ENCODE results near the gene CDC42EP5. TPM values are rescaled to one million over a fixed set of nuclear protein-coding genes. Genes with fewer than 3 reads are reported as not detected.
"Not testable (repeated sequence)": the region's sequence is repeated elsewhere in the genome, so short reads cannot be mapped to it uniquely, and the experiment has no call there.

The CDC42EP5 gene
- total RNA-seq, 2 donors from 2014 or later, result not detected

DNA sequence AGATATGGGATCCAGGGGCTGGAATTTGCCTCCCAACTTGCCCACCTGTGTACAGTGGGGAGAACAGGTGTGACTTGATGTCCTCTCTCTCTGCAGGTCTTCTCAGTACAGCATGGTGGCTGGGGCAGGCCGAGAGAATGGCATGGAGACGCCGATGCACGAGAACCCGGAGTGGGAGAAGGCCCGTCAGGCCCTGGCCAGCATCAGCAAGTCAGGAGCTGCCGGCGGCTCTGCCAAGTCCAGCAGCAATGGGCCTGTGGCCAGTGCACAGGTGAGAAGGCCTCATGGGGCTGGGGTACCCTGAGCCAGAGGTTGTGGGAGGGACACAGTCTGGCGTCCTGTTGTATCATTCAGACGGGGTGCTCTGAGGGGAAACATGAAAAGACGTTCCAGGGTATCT lies 21.1 kb downstream of the CDC42EP5 start:
- H3K27me3 Mint-ChIP-seq, result no peaks in the 10 kb centered on the region
- peak overlapping the region; percentile 99 for H3K4me3 Mint-ChIP-seq
- ATAC-seq (replicated peaks), result no peak
- H3K4me1 Mint-ChIP-seq, result peaks cover 26% of the 10 kb centered on the region
- peaks cover 94% of the 10 kb centered on the region for H3K36me3 Mint-ChIP-seq (ENCODE audit: low read depth)
- H3K27ac Mint-ChIP-seq, result peak overlapping the region; percentile 99
- H3K9me3 Mint-ChIP-seq, result no peaks in the 10 kb centered on the region

DNA sequence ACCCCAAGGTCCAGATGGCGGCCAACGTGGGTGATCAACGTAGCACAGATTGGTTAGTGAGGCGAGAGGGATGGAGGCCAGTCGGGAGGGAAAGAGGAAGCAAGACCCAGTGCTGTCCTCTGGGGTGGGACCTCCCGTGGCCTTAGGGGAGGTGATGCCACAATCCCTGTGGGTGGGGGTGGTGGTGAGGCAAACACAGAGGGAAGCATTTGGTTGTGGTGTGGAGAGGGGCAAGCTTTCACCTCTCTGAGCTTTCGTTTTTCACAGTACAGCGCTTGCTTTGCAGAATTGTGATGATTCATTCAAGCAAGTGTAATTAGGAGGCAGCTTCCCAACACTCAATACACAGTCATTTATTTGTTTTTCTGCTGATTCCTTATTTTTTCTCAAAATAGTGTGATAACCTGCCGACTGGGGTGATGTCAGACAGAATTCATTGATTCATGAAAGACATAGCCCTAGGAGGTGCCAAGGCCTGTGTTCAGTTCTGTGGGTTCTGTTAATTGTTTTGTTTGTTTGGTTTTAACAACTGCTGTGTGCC lies 21.7 kb downstream of the CDC42EP5 start:
- H3K4me3 Mint-ChIP-seq, result peak overlapping the region; percentile 99
- H3K9me3 Mint-ChIP-seq, result no peaks in the 10 kb centered on the region
- no peaks in the 10 kb centered on the region for H3K27me3 Mint-ChIP-seq
- peak overlapping the region; percentile 99 for H3K27ac Mint-ChIP-seq
- H3K4me1 Mint-ChIP-seq, result peaks cover 26% of the 10 kb centered on the region
- ATAC-seq (replicated peaks), result no peak
- peaks cover 91% of the 10 kb centered on the region for H3K36me3 Mint-ChIP-seq (ENCODE audit: low read depth)

GRCh38 chr19:54449701-54450069 lies 23.4 kb downstream of the CDC42EP5 start:
- no peaks in the 10 kb centered on the region for H3K27me3 Mint-ChIP-seq
- ATAC-seq (replicated peaks), result no peak
- H3K27ac Mint-ChIP-seq, result peak overlapping the region; percentile 99
- H3K4me3 Mint-ChIP-seq, result peak overlapping the region; percentile 99
- H3K4me1 Mint-ChIP-seq, result peaks cover 26% of the 10 kb centered on the region
- no peaks in the 10 kb centered on the region for H3K9me3 Mint-ChIP-seq
- H3K36me3 Mint-ChIP-seq (ENCODE audit: low read depth), result peaks cover 87% of the 10 kb centered on the region

DNA sequence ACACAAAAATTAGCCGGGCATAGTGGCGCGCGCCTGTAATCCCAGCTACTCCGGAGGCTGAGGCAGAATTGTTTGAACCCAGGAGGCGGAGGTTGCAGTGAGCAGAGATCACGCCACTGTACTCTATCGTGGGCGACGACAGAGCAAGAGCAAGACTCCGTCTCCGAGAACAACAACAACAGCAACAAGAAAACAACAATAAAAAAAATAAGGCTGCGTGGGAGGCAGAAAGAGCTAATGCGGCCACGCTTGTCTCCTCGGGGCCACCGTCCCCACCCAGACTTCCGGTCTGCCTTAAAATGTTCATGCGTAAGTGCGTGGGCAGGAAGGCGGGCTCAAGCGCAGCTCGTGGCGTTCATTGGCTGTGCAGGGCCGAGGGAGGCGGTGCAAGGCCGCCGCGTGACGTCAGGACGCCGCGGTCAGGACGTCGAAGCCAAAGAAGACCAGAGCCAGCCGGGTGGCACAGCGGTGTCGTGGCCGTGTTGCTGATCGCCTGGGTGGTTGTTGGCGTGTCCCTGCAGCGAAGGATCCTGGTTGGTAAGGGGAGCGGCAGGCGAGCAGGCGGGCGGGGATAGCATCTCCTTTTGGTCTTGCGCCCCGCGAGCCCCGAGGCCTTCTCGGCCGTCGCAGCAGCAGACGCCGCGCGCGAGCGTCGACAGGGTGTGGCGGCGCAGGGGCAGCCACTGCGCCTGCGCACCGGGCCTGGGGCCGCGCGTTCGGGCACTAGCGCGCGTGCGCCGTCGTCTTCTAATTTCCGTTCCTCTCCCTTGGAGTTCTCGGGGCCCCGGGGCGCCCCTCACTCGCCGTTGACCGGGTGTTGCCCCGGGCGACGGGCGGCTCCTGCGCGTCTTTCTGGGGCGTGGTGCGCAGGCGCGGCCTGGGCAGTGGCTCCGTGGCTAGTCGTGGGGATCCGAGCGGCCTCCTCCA lies 24.1 kb downstream of the CDC42EP5 start, which contains the start of gene LENG8:
TSS of gene LENG8 (plus strand) at position 426 of the 927 bp plus-strand sequence. CDS start 2,146 bp downstream, outside the sequence.
- Mint-ChIP-seq H3K36me3 (ENCODE audit: low read depth) (peaks cover 90% of the 10 kb centered on the region), H3K9me3 (no peaks in the 10 kb centered on the region), H3K4me3 (peak within 1 kb of the TSS; percentile 99), H3K27me3 (no peaks in the 10 kb centered on the region), H3K4me1 (peaks cover 26% of the 10 kb centered on the region), H3K27ac (peak within 1 kb of the TSS; percentile 99)
- peak; percentile 93 for ATAC-seq (replicated peaks)

DNA sequence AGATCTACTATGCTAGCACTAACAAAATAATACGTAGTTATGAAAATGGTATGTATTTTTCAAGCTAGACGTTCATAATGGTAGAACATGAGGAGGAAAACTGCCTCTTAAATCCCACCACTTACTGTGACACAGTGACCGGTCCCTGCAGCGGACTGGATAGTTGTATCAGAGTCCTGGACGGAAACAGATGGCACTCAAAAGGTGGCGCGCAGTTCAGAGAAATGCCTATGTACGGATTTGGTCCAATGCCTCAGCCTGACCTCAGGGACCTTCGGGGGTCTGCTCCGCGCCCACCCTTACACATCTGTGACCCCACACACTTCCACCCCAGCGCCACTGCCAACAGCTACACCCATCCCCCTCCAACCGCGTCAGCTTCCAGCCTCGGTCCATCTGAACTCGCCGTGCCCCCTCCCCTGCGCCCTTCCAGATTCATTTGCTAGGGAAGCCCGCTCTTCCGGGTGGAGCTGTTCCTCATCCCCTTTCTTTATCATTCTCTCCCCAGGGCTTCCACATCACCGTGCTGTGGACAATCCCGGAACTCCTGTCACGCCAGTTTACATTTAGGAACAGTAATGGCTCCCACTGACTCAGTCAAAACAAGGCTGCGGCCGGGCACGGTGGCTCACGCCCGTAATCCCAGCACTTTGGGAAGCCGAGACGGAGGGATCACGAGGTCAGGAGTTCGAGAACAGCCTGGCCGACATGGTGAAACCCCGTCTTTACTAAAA lies 24.9 kb downstream of the CDC42EP5 start:
- Mint-ChIP-seq H3K9me3 (no peaks in the 10 kb centered on the region), H3K4me1 (peaks cover 24% of the 10 kb centered on the region), H3K36me3 (ENCODE audit: low read depth) (peaks cover 87% of the 10 kb centered on the region), H3K4me3 (peak overlapping the region; percentile 99), H3K27me3 (no peaks in the 10 kb centered on the region), H3K27ac (peak overlapping the region; percentile 99)
- ATAC-seq (replicated peaks), result peak; percentile 44

GRCh38 chr19:54446349-54446748 lies 26.7 kb downstream of the CDC42EP5 start:
- H3K4me1 Mint-ChIP-seq, result peaks cover 20% of the 10 kb centered on the region
- H3K27ac Mint-ChIP-seq; H3K27me3 Mint-ChIP-seq; H3K4me3 Mint-ChIP-seq; H3K9me3 Mint-ChIP-seq; ATAC-seq (replicated peaks): not testable (repeated sequence)
- H3K36me3 Mint-ChIP-seq (ENCODE audit: low read depth), result peaks cover 83% of the 10 kb centered on the region

DNA sequence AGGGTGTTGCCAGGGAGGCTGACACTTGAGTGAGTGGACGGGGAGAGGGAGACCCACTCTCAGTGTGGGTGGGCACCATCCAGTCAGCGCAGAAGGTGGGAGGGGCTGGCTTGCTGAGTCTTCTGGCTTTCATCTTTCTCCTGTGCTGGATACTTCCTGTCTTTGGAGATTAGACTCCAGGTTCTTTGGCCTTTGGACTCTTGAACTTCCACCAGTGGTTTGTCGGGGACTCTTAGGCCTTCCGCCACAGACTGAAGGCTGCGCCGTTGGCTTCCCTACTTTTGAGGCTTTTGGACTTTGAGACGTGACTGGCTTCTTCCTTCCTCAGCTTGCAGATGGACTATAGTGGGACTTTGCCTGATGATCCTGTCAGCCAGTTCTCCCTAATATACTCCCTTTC lies 28.4 kb downstream of the CDC42EP5 start:
- no peaks in the 10 kb centered on the region for H3K27me3 Mint-ChIP-seq
- no peaks in the 10 kb centered on the region for H3K9me3 Mint-ChIP-seq
- H3K4me3 Mint-ChIP-seq, result no peak overlapping the region
- H3K27ac Mint-ChIP-seq, result no peak overlapping the region
- peaks cover 7% of the 10 kb centered on the region for H3K4me1 Mint-ChIP-seq
- no peak for ATAC-seq (replicated peaks)
- H3K36me3 Mint-ChIP-seq (ENCODE audit: low read depth), result peaks cover 67% of the 10 kb centered on the region

DNA sequence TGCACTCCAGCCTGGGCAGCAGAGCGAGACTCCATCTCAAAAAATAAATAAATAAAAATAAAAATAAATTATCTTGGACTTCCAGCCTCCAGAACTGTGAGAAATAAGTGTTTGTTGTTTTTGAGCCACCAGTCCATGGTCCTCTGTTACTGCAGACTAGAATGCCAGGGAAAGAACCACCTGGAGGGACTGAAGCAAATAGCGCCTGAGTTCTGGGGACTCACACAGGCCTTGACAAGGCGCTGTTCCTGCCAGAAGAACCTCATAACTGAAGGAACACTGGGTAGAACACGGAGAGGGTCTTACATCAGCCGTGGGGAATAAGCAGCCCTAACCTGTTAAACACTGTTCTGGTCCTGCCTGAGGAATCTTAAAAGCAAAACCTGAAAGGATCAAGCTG lies 32.5 kb downstream of the CDC42EP5 start:
- Mint-ChIP-seq H3K27me3 (no peaks in the 10 kb centered on the region), H3K27ac (no peak overlapping the region), H3K4me3 (no peak overlapping the region), H3K9me3 (no peaks in the 10 kb centered on the region), H3K4me1 (peaks cover 9% of the 10 kb centered on the region), H3K36me3 (ENCODE audit: low read depth) (peaks cover 36% of the 10 kb centered on the region)
- no peak for ATAC-seq (replicated peaks)

DNA sequence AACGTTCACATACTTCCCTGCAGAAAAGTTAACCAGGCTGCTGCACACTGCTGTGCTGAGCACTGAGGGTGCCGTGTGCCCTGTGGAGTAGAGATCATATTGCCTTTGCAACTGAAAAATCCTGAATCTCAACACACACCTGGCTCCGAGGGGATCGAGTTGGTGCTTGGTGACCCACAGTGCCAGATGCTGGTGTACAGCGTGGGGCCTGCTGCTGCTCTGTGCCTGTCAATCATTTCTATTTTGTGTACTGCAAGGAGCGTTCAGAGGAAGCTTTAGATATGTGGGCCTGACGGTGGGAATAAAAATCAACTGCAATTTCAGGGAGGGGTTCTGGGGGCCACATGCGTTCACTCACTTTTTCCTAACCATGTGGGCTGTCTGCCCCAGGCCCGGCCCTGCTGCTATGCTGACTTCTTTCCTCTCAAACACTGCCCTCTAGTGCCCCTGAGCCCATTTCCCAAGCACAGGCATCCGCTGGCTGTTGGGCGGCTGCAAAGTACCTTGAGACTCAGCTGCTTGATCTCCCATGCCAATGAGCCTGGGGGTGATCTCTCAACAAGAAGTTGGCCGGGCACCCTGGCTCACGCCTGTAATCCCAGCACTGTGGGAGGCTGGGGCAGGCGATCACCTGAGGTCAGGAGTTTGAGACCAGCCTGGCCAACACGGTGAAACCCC lies 33.8 kb downstream of the CDC42EP5 start:
- Mint-ChIP-seq H3K4me1 (peaks cover 18% of the 10 kb centered on the region), H3K27me3 (no peaks in the 10 kb centered on the region), H3K9me3 (no peaks in the 10 kb centered on the region), H3K27ac (no peak overlapping the region), H3K4me3 (no peak overlapping the region), H3K36me3 (ENCODE audit: low read depth) (peaks cover 23% of the 10 kb centered on the region)
- peak; percentile 29 for ATAC-seq (replicated peaks)

DNA sequence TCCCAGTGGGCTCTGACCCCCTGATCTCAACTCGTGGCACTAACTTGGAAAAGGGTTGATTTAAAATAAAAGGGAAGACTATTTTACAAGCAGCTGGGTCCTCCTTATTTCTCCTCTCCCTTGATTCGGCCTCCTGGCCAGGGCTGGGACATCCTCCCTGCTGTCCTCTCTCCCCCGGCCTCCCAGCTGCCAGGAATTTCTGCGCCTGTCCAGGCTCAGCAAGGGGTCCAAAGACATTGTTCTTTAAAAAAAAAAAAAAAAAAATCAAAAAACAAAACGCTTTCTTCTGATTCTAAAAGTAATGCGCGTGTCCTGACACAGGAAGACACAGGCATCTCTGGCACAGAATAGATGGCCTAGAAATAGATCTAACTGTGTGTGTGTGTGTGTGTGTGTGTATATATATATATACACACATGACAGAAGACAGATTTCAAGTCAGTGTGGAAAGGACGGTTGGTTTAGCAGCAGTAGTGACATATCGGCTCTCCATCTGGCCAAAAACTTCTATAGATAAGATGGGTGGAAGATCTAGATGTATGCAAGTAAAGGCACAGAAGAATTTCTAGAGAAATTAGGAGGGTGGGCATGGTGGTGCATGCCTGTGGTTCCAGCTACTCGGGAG lies 36.4 kb downstream of the CDC42EP5 start:
- H3K27ac Mint-ChIP-seq, result no peak overlapping the region
- H3K36me3 Mint-ChIP-seq (ENCODE audit: low read depth), result peaks cover under 1% of the 10 kb centered on the region
- no peaks in the 10 kb centered on the region for H3K27me3 Mint-ChIP-seq
- no peaks in the 10 kb centered on the region for H3K9me3 Mint-ChIP-seq
- ATAC-seq (replicated peaks), result no peak
- H3K4me1 Mint-ChIP-seq, result peaks cover 18% of the 10 kb centered on the region
- H3K4me3 Mint-ChIP-seq, result no peak overlapping the region

DNA sequence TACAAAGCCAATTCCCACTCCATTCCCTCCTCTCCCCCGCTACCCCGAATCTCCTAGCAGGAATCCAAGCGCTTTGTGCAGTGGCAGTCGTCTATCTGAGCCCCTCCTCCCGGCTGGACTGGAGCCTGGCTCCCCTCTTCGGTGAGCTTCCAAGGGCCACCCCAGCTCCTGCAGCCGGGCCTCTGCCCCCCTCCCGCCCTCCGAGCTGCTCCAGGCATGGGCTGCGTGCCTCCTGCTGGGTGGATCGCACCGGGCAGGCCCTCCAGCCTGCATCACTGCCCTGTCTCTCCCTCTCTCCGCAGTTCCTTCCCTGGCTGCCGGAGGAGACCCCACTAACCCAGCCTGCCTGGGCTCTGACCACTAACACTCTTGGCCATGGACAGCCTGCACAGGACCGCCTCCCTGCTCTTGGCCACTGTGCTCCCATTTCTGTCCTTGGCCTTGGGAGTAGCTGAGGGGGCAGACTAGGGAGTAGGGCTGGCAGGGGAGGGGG lies 37.0 kb downstream of the CDC42EP5 start:
- Mint-ChIP-seq H3K4me3 (no peak overlapping the region), H3K4me1 (peaks cover 22% of the 10 kb centered on the region), H3K36me3 (ENCODE audit: low read depth) (no peaks in the 10 kb centered on the region), H3K9me3 (no peaks in the 10 kb centered on the region), H3K27me3 (peaks cover 5% of the 10 kb centered on the region), H3K27ac (no peak overlapping the region)
- no peak for ATAC-seq (replicated peaks)

DNA sequence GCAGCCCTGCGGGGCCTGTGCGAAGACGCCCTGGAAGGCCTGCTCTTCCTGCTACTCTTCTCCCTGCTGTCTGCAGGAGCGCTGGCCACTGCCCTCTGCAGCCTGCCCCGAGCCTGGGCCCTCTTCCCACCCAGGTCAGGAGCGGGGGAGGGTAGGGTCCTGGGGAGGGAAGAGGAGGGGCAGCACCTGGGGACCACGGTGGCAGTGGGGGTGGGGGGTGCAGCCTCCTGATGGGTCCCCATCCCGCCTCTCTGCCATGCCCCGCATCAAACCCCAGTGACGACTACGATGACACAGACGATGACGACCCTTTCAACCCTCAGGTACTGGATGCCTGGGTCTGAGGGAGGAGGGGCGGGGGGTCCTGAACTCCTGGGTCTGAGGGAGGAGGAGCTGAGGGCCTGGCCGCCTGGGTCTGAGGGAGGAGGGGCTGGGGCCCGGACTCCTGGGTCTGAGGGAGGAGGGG lies 37.5 kb downstream of the CDC42EP5 start:
- no peaks in the 10 kb centered on the region for H3K36me3 Mint-ChIP-seq (ENCODE audit: low read depth)
- H3K4me1 Mint-ChIP-seq, result peaks cover 24% of the 10 kb centered on the region
- peaks cover 6% of the 10 kb centered on the region for H3K27me3 Mint-ChIP-seq
- H3K4me3 Mint-ChIP-seq, result no peak overlapping the region
- H3K27ac Mint-ChIP-seq, result no peak overlapping the region
- no peak for ATAC-seq (replicated peaks)
- no peaks in the 10 kb centered on the region for H3K9me3 Mint-ChIP-seq

DNA sequence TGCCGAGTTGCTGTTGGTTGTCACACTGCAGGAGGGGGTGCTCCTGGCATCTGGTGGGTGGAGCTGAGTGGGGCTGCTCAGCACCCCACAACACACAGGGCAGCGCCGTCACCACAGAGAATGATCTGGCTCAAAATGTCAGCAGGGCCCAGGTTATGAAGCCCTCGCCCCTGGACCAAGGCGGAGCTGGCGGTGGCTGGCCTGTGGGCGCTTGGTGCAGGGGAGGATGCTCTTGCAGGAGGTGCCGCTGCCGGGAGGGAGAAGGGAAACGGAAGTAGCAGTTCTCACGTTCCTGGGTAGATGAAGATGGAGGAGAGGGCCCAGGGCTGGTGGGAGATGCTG lies 38.3 kb downstream of the CDC42EP5 start:
- no peak overlapping the region for H3K4me3 Mint-ChIP-seq
- ATAC-seq (replicated peaks), result no peak

More for the DNA sequence above, 38.3 kb downstream of the CDC42EP5 start:
- Mint-ChIP-seq H3K36me3 (ENCODE audit: low read depth) (no peaks in the 10 kb centered on the region), H3K27me3 (peaks cover 6% of the 10 kb centered on the region), H3K27ac (peak overlapping the region; percentile 63), H3K9me3 (no peaks in the 10 kb centered on the region), H3K4me1 (peaks cover 24% of the 10 kb centered on the region)

Data from activated T-helper 17 cell treated with anti-CD3 and anti-CD28 coated beads, Interleukin-2, amount 50 U/mL, for 72 hours (primary cell).